C4-2B (cell line): ENCODE data around the gene ADAMTS3.

Experiments used
- H3K27ac ChIP-seq: fragments of 450-650 bp; 2 replicates; pipeline ENCODE4 v1.5.1; 2017
- ZFX ChIP-seq: fragments of 450-650 bp; IDR thresholded peaks from 2 replicates; pipeline ENCODE4 v1.6.1; 2017
- TF ChIP-seq, protein P1 (sequence below): fragments of 450-650 bp; conservative IDR thresholded peaks from 2 replicates; pipeline ENCODE4 v1.5.1; 2017; ENCODE audit warnings: mild to moderate bottlenecking

The ADAMTS3 gene

DNA sequence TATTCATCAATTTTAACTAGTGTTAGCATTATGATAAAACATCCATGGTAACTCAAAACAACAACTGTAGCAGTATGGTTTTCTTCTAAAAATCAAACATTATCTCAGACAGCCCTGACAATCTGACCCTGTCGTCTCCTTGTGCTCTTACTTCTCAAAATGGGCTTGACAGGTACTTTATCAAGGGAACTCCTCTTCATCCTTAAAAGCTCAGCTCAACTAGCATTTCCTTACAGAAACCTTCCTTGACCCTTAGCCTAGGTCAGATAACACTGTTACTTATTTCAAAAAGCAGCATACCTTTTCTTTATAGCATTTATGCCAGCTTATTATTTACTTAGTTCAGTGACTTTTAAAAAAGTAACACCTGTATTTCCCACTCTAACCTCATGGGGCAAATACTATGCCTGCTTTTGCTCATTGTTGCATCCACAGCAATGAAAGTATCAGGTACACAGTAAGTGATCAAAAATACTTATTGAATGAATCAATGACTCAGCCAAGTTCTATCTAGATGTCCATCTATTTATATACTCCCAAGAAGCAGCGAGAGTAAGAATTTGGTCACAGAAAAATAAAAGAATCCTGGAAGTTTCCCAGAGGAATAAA, 41.9 kb downstream of the ADAMTS3 start:
- H3K27ac ChIP-seq: no peak overlapping the region
- TF ChIP-seq, protein P1, sequence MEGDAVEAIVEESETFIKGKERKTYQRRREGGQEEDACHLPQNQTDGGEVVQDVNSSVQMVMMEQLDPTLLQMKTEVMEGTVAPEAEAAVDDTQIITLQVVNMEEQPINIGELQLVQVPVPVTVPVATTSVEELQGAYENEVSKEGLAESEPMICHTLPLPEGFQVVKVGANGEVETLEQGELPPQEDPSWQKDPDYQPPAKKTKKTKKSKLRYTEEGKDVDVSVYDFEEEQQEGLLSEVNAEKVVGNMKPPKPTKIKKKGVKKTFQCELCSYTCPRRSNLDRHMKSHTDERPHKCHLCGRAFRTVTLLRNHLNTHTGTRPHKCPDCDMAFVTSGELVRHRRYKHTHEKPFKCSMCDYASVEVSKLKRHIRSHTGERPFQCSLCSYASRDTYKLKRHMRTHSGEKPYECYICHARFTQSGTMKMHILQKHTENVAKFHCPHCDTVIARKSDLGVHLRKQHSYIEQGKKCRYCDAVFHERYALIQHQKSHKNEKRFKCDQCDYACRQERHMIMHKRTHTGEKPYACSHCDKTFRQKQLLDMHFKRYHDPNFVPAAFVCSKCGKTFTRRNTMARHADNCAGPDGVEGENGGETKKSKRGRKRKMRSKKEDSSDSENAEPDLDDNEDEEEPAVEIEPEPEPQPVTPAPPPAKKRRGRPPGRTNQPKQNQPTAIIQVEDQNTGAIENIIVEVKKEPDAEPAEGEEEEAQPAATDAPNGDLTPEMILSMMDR: no peak; the same call in 1 of the 2 replicates
- TF ChIP-seq ZFX: no peak

DNA sequence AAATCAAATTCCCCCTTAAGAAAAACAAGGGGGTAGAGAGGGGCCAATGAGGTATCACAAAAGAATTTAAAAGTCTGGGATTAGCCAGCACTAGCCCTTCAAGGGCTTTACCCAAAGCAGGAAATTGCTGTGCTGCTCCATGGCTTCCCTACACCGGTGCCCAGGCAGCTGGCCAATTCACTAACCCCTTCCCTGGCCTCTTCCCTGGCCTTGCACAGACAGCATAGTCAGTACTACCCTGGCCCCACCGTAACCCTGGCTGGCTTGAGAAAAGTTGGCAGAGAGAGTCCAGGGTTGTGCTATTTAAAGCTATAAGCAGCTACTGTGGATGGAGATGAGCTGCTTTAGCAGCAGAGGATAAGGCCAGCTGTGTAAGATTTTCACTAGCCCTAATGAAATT, 43.1 kb downstream of the ADAMTS3 start:
- H3K27ac ChIP-seq: no peak overlapping the region
- no peak for TF ChIP-seq ZFX
- TF ChIP-seq, protein P1: no peak

DNA sequence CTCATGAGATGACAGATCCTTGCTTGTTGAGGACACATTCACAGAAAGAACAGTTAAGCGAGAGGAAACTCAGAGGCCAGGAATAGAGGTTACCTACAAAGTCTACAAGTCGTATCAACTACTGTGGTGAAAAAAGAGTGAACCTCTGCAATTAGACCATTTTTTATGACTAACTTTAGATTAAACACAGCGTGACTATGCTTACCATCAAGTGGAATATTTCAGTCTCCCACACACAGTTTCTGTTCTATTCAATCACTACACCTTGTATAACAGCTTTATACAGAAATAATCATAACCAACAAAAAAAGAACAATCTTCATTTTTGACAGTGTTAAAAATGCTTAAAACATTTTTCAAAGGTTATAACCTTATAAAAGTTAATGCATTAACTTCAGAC, 46.6 kb downstream of the ADAMTS3 start:
- TF ChIP-seq, protein P1: no peak
- no peak for TF ChIP-seq ZFX
- H3K27ac ChIP-seq: no peak overlapping the region

DNA sequence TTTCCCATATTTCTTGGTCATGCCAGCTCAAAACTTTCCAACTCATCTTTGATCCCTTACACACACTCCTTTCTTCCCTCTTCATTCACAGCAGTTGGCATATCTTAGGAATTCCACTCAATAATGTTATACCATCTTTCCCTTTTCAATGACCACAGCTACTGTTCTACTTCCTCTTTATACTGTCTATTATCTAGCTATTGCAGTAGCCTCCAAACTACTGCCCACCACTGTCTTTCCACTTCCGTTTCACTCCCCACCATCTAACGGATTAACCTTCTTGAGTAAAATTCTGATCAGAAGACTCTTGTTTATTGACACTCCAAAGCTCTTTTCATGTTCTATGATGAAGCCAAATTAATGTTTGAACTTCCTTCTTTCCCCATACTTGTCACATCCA, 55.8 kb downstream of the ADAMTS3 start:
- no peak for TF ChIP-seq ZFX
- TF ChIP-seq, protein P1: no peak
- H3K27ac ChIP-seq: no peak overlapping the region

DNA sequence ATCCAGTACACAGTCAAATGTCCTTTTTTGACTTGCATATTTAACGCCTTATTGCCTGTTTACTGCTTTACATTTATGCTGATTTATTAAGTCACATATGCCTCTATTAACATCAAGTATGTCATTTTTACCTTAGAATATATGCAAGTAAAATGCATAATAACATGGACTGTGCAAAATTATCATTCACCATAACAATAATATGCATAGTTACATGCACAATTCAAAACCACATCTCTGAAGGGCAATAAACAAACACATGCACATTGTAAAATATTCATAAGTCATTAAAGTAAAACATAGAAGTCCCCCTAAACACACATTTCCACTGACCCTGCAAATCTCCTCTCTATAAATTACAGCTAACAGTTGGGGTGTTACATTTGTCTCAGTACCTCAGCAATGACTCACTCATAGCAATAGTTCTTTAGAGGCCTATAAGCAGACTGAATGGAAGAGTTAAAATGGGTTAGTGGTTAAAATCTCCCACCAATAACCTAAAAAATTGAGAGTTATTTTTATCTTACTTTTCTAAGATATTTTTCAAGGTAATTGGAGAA, 61.1 kb downstream of the ADAMTS3 start:
- TF ChIP-seq, protein P1: no peak
- TF ChIP-seq ZFX: no peak
- no peak overlapping the region for H3K27ac ChIP-seq

DNA sequence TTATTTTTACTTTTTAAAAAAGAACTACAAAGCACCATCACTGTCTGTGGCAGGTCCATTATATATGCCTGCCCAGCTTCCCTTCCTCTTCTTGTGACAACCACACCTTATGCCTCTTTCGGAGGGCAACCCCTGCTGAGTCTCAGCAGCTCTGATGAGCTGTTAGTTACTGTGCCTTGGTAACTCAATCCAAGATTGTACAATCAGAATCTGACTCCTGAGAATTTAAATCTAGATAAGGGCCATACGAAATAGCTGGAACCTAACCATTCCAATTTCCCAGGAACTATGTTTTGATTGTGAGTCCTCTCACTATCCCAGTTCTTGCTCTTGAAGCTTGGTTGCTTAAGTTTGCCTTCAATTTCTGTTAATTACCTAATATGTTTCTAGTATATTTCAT, 61.9 kb downstream of the ADAMTS3 start:
- no peak overlapping the region for H3K27ac ChIP-seq
- TF ChIP-seq ZFX: no peak
- TF ChIP-seq, protein P1: no peak

DNA sequence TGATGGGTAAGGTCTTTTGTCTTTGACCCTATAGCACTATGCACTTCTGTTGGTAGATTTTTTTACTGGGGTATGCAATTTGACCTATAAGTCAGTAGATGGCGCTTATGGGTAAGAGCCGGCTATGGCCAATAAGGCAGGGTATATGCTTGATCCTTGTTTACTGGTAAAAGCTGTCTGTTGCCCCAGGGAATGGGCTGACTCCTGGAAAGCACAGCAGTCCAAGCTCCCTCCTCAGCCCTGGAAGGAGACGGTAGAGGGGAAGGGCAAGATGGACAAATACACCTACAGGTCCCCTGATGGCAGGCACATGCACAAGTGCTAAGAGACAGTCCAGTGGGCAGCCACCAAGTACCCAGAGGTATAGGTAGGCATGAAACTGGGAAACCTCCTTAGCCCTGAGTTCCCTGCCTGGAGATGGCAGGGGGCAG, 63.7 kb downstream of the ADAMTS3 start:
- TF ChIP-seq, protein P1: peak; percentile 83
- TF ChIP-seq ZFX: no peak
- H3K27ac ChIP-seq: no peak overlapping the region
